OCI-LY3 (cell line): Measurements from ENCODE around the gene NDUFS8.

Experiments used
- CTCF ChIP-seq: fragments of 200-600, 300-600 bp; sonication (generic); IDR thresholded peaks from 2 replicates; pipeline ENCODE4 v1.5.1; 2014; ENCODE audit warnings: antibody characterized with exemption, low read length, low read depth
- EZH2phosphoT487 ChIP-seq: fragments of 200-600 bp; shearing (Covaris generic); IDR thresholded peaks from 2 replicates; pipeline ENCODE4 v1.6.1; 2018; ENCODE audit warnings: antibody characterized with exemption, mixed run types, low read depth

DNA sequence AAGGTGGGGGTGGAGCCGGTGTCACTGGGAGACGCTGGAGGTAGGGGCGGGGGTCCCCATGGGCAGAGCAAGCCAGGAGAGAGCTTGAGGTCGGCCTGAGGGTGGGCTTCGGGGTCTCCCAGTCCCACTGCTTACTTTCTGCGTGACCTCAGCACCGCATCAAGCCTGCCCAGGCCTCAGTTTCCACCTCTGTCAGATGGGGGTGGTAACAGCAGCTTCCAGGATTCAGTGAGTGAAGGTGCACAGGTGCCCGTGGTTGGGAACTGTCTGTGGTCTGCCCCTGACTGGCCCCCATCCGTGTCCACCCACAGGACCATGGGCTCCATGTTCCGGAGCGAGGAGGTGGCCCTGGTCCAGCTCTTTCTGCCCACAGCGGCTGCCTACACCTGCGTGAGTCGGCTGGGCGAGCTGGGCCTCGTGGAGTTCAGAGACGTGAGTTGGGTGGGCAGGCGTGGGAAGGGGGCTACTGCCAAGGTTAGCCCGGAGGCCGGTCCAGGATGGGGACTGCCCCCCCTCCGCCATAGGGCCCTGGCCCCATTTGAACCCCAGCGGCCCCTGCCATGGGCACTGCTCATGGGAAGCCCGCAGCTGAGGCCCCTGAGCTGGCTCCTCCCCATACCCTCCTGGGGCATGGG is 10.6 kb downstream of the NDUFS8 start:
- TF ChIP-seq CTCF = no peak
- TF ChIP-seq EZH2phosphoT487 = no peak
